SH-SY5Y (cell line): Measurements from ENCODE around the gene RASL10B.

Experiments
- GATA2 ChIP-seq: IDR thresholded peaks from 2 replicates; pipeline ENCODE4 v1.6.1; 2011; ENCODE audit warnings: mild to moderate bottlenecking, low read depth, low read length
- GATA3 ChIP-seq: IDR thresholded peaks from 2 replicates; pipeline ENCODE4 v1.6.1; 2011; ENCODE audit warnings: low read depth, mild to moderate bottlenecking, low read length, moderate library complexity

GRCh38 chr17:35693662-35694061 is 37.8 kb upstream of the RASL10B start:
- TF ChIP-seq GATA3 = no peak
- TF ChIP-seq GATA2 = no peak
